SK-N-SH (cell line): Measurements from ENCODE around the gene FRMD8. TPM values are rescaled to one million over a fixed set of nuclear protein-coding genes. Genes with fewer than 3 reads are reported as not detected.
A peak's percentile ranks its signal among the peaks of the same experiment; 100 is the strongest.

Experiments
- CTCF ChIA-PET: fragments of 300-600, 350-600 bp; formaldehyde crosslinking; extraction: SDS; loops from one replicate; lab custom pipeline; 2021; lab: Yijun Ruan, JAX
- POLR2A ChIA-PET: fragments of 350-600 bp; sonication (Branson Sonifier 250); formaldehyde crosslinking; extraction: SDS; loops from one replicate; lab custom pipeline; 2020; ENCODE audit warnings: antibody characterized with exemption, inconsistent platforms; lab: Yijun Ruan, JAX
- DNase-seq: peaks from one replicate; pipeline ENCODE4 v3.0.0; 2012
- H2AFZ ChIP-seq: fragments of 200-600 bp; sonication (generic); 2 replicates; pipeline ENCODE4 v1.8.1; 2016; ENCODE audit warnings: antibody characterized with exemption, mild to moderate bottlenecking, low read depth
- H3F3A ChIP-seq: fragments of 200-600 bp; sonication (generic); replicated peaks from 2 replicates; pipeline ENCODE3; 2016; ENCODE audit warnings: antibody characterized with exemption, mild to moderate bottlenecking; ENCODE audit not compliant: insufficient read depth
- H3K27ac ChIP-seq, 2 experiments: fragments of 200-500 bp in 1 of 2; fragments of 200-600 bp in 1 of 2; sonication (Bioruptor generic) in 1 of 2; sonication (generic), shearing (Covaris generic) in 1 of 2; 2 replicates each; pipeline versions ENCODE4 v1.5.1 to v1.6.1; 2014 to 2016; ENCODE audit warnings: low read depth in 2 of 2, inconsistent platforms in 1 of 2, low read length in 1 of 2, mild to moderate bottlenecking in 1 of 2, mixed read lengths in 1 of 2
- H3K27me3 ChIP-seq: fragments of 200-600 bp; sonication (generic), shearing (Covaris generic); 2 replicates; pipeline ENCODE4 v1.6.1; 2016; ENCODE audit warnings: mixed run types; ENCODE audit not compliant: insufficient read depth
- H3K36me3 ChIP-seq, 2 experiments: fragments of 200-500 bp in 1 of 2; fragments of 200-600 bp in 1 of 2; sonication (Bioruptor generic) in 1 of 2; sonication (generic) in 1 of 2; replicated peaks in 1 of 2; 2 replicates each; pipeline versions ENCODE3 to v1.5.1; 2014 to 2016; ENCODE audit warnings: low read length in 1 of 2, mild to moderate bottlenecking in 1 of 2; ENCODE audit not compliant: insufficient read depth in 2 of 2, control insufficient read depth in 1 of 2
- H3K4me1 ChIP-seq, 2 experiments: fragments of 200-500 bp in 1 of 2; fragments of 200-600 bp in 1 of 2; sonication (Bioruptor generic) in 1 of 2; sonication (generic), shearing (Covaris generic) in 1 of 2; 2 replicates each; pipeline versions ENCODE4 v1.5.1 to v1.6.1; 2014 to 2016; ENCODE audit warnings: low read depth in 1 of 2, low read length in 1 of 2, mixed run types in 1 of 2; ENCODE audit not compliant: insufficient read depth in 2 of 2, control insufficient read depth in 1 of 2
- H3K4me2 ChIP-seq: fragments of 200-600 bp; sonication (generic), shearing (Covaris generic); 2 replicates; pipeline ENCODE4 v1.6.1; 2017; ENCODE audit warnings: mixed run types
- H3K4me3 ChIP-seq, 2 experiments: fragments of 200-500 bp in 1 of 2; fragments of 200-600 bp in 1 of 2; sonication (Bioruptor generic) in 1 of 2; sonication (generic), shearing (Covaris generic) in 1 of 2; 2 replicates each; pipeline versions ENCODE4 v1.5.1 to v1.8.1; 2014 to 2016; ENCODE audit warnings: low read depth in 2 of 2, inconsistent platforms in 1 of 2, low read length in 1 of 2, mild to moderate bottlenecking in 1 of 2, mixed read lengths in 1 of 2, moderate library complexity in 1 of 2
- H3K79me2 ChIP-seq: fragments of 200-600 bp; sonication (generic); 2 replicates; pipeline ENCODE4 v1.8.1; 2017; ENCODE audit warnings: mild to moderate bottlenecking; ENCODE audit not compliant: insufficient read depth
- H3K9ac ChIP-seq: fragments of 200-600 bp; sonication (generic); 2 replicates; pipeline ENCODE4 v1.6.1; 2017; ENCODE audit warnings: mixed run types
- H3K9me2 ChIP-seq: fragments of 200-600 bp; sonication (generic); 2 replicates; pipeline ENCODE4 v1.6.1; 2017; ENCODE audit warnings: mixed run types
- H3K9me3 ChIP-seq: fragments of 200-600 bp; sonication (generic); 2 replicates; pipeline ENCODE4 v1.6.1; 2017; ENCODE audit warnings: mixed run types, mild to moderate bottlenecking, moderate library complexity
- H4K20me1 ChIP-seq: fragments of 200-600 bp; sonication (generic); 2 replicates; pipeline ENCODE4 v1.6.1; 2017; ENCODE audit warnings: mild to moderate bottlenecking, mixed run types; ENCODE audit not compliant: insufficient read depth
- CHD2 ChIP-seq: fragments of 150-350 bp; IDR thresholded peaks from 2 replicates; pipeline ENCODE4 v1.6.1; 2018; ENCODE audit warnings: low read length; ENCODE audit not compliant: partially characterized antibody
- CTCF ChIP-seq: fragments of 200-600 bp; sonication (generic); IDR thresholded peaks from 2 replicates; pipeline ENCODE4 v1.6.1; 2017; ENCODE audit warnings: antibody characterized with exemption, mild to moderate bottlenecking, moderate library complexity
- EP300 ChIP-seq, 2 experiments: IDR thresholded peaks; 2 replicates each; pipeline versions ENCODE4 v1.4.0 to v1.6.1; 2012; ENCODE audit warnings: borderline replicate concordance in 1 of 2, low read depth in 1 of 2, low read length in 1 of 2
- EZH2phosphoT487 ChIP-seq: fragments of 200-600 bp; sonication (generic); IDR thresholded peaks from 2 replicates; pipeline ENCODE4 v1.6.1; 2017; ENCODE audit warnings: low read depth, mixed run types, mild to moderate bottlenecking, antibody characterized with exemption, moderate library complexity, borderline replicate concordance
- FOSL2 ChIP-seq: IDR thresholded peaks from 2 replicates; pipeline ENCODE4 v1.4.0; 2012; ENCODE audit warnings: low read depth, mild to moderate bottlenecking, moderate library complexity, borderline replicate concordance
- FOXM1 ChIP-seq: IDR thresholded peaks from 2 replicates; pipeline ENCODE4 v1.4.0; 2012; ENCODE audit warnings: low read depth, mild to moderate bottlenecking
- GABPA ChIP-seq: IDR thresholded peaks from 2 replicates; pipeline ENCODE4 v1.4.0; 2012; ENCODE audit warnings: low read depth, mild to moderate bottlenecking
- GATA2 ChIP-seq: sonication (generic); formaldehyde crosslinking; IDR thresholded peaks from 2 replicates; pipeline ENCODE4 v1.5.0; 2020; ENCODE audit warnings: mild to moderate bottlenecking, missing genetic modification reagents
- MAX ChIP-seq: IDR thresholded peaks from 2 replicates; pipeline ENCODE4 v1.4.0; 2012; ENCODE audit warnings: low read depth
- MEF2A ChIP-seq: IDR thresholded peaks from 2 replicates; pipeline ENCODE4 v1.4.0; 2012; ENCODE audit warnings: low read depth, borderline replicate concordance
- MXI1 ChIP-seq: IDR thresholded peaks from 2 replicates; pipeline ENCODE4 v1.6.1; 2012; ENCODE audit warnings: mild to moderate bottlenecking, low read depth, low read length, improper control_type of control experiment
- PBX3 ChIP-seq: IDR thresholded peaks from 2 replicates; pipeline ENCODE4; 2012
- POLR2AphosphoS5 ChIP-seq: IDR thresholded peaks from 2 replicates; pipeline ENCODE4 v1.6.1; 2012; ENCODE audit warnings: low read depth, low read length
- RAD21 ChIP-seq: IDR thresholded peaks from 2 replicates; pipeline ENCODE4 v1.6.1; 2012; ENCODE audit warnings: mild to moderate bottlenecking, low read length
- RCOR1 ChIP-seq: fragments of 150-350 bp; IDR thresholded peaks from 2 replicates; pipeline ENCODE4 v1.6.1; 2017; ENCODE audit warnings: antibody characterized with exemption, low read length
- SIN3A ChIP-seq: IDR thresholded peaks from 2 replicates; pipeline ENCODE4 v1.6.1; 2012; ENCODE audit warnings: low read depth, mild to moderate bottlenecking, low read length, moderate library complexity, borderline replicate concordance
- SMC3 ChIP-seq: IDR thresholded peaks from 2 replicates; pipeline ENCODE4 v1.6.1; 2012; ENCODE audit warnings: low read depth, low read length, improper control_type of control experiment
- TAF1 ChIP-seq: IDR thresholded peaks from 2 replicates; pipeline ENCODE4 v1.6.1; 2012; ENCODE audit warnings: low read depth, mild to moderate bottlenecking, low read length, moderate library complexity, borderline replicate concordance
- TCF12 ChIP-seq: IDR thresholded peaks from 2 replicates; pipeline ENCODE4 v1.4.0; 2012
- USF2 ChIP-seq: fragments of 150-350 bp; IDR thresholded peaks from 2 replicates; pipeline ENCODE4 v1.6.1; 2017; ENCODE audit warnings: antibody characterized with exemption, low read length, low read depth, borderline replicate concordance
- ZBTB33 ChIP-seq: IDR thresholded peaks from 2 replicates; pipeline ENCODE4 v1.4.0; 2012; ENCODE audit warnings: low read depth, borderline replicate concordance
- WGBS: methylation state at CpG from one replicate; pipeline ENCODE4 v1.1.6; 2017; ENCODE audit warnings: low lambda C conversion rate; 5-methylcytosine and 5-hydroxymethylcytosine counted together
- polyA plus RNA-seq, 3 experiments: library from polyadenylated mRNA; depleted of rRNA; stranded (reverse); fragments of >200 nt; gene quantifications; 2 replicates each; pipeline ENCODE4 v1.2.3, GENCODE V29; 2012

The FRMD8 gene
- polyA plus RNA-seq, 1 of the 3 experiments (the other 2 are of a cell fraction): 19.0 TPM

GRCh38 chr11:65416341-65416824 is 29.9 kb downstream of the FRMD8 start:
- DNase-seq: peak; percentile 95
- Histone ChIP-seq H3K27me3 (no peaks in the 10 kb centered on the region), H2AFZ (no peak overlapping the region), H3F3A (peaks cover 36% of the 10 kb centered on the region), H3K4me1 (peaks cover 50 to 56% of the 10 kb centered on the region in 2 experiments), H3K79me2 (peaks cover 56% of the 10 kb centered on the region), H3K9me3 (no peaks in the 10 kb centered on the region), H3K36me3 (peaks cover 0 to 5% of the 10 kb centered on the region in 2 experiments), H3K9me2 (no peaks in the 10 kb centered on the region), H3K4me3 (peak overlapping the region; percentile 27 to 58), H4K20me1 (no peaks in the 10 kb centered on the region), H3K9ac (peak overlapping the region; percentile 98), H3K27ac (peak overlapping the region; percentile 72 to 100), H3K4me2 (peak overlapping the region; percentile 94)
- 10% methylated on average over 12 of the region's 18 CpGs for WGBS
- POLR2A ChIA-PET: interaction anchor here (0.7 to 17.2 kb wide), 8 partner anchors 9 to 179 kb away, joined by 3 to 1027 read pairs (median 5); partner anchors contain the start of genes FRMD8 and MALAT1
- TF ChIP-seq TCF12 (peak; percentile 22; the same call in 1 of the 2 replicates), FOSL2 (no peak), GABPA (no peak), TAF1 (peak; percentile 43; the same call in 1 of the 2 replicates), SIN3A (peak; percentile 74; the same call in 1 of the 2 replicates), EZH2phosphoT487 (no peak), EP300 (IDR thresholded peaks at IDR 0.05; ENCODE audit: borderline replicate concordance in 1 of 2, low read depth in 1 of 2, low read length in 1 of 2) (0 out of 4 replicates have a peak, but pooled peaks of 1 of the 2 experiments have one; percentile 10), MAX (peak; percentile 57; the same call in 1 of the 2 replicates), RCOR1 (peak; percentile 71; the same call in 1 of the 2 replicates), CHD2 (no peak), SMC3 (peak; percentile 98), FOXM1 (no peak), CTCF (peak; percentile 86), MEF2A (no peak), GATA2 (CRISPR knock-in tag) (no peak), RAD21 (peak; percentile 93), PBX3 (peak; percentile 20; the same call in 1 of the 2 replicates), MXI1 (peak; percentile 79), USF2 (no peak), ZBTB33 (no peak), POLR2AphosphoS5 (peak; percentile 25; the same call in 1 of the 2 replicates)
- CTCF ChIA-PET: interaction anchor here (0.6 to 13.0 kb wide), 40 partner anchors 8 to 275 kb away, joined by 3 to 223 read pairs (median 6); partner anchors contain the start of genes CDC42EP2, FAM89B, FRMD8 and MALAT1
